Astrocyte (in vitro differentiated cells and primary cell): ENCODE results near the gene LCE2C.

Experiments
- CTCF ChIP-seq: IDR thresholded peaks from 2 replicates; pipeline ENCODE4 v1.5.1; 2011; ENCODE audit warnings: low read depth, mild to moderate bottlenecking, inconsistent platforms, low read length, moderate library complexity; ENCODE audit not compliant: insufficient read depth
- EZH2 ChIP-seq: IDR thresholded peaks from 2 replicates; pipeline ENCODE4 v1.6.1; 2012; ENCODE audit warnings: mild to moderate bottlenecking, low read length, inconsistent platforms; ENCODE audit not compliant: insufficient read depth

GRCh38 chr1:152658649-152659048 lies 16.4 kb upstream of the LCE2C start:
- TF ChIP-seq CTCF (no peak), EZH2 (no peak)
